ENCODE measurements around the gene SPPL2B.

GRCh38 chr19:2324220-2324948 lies 4.1 kb upstream of the SPPL2B start:
- TF ChIP-seq CTCF (IDR thresholded peaks at IDR 0.05) = no peak
- no peak for TF ChIP-seq POLR2A (IDR thresholded peaks at IDR 0.05)
